ENCODE data around the gene PROK1. TPM values are rescaled to one million over a fixed set of nuclear protein-coding genes. Genes with fewer than 3 reads are reported as not detected.

PROK1 gene
- total RNA-seq, 1 donor from 2014 or later = 0.69 TPM

DNA sequence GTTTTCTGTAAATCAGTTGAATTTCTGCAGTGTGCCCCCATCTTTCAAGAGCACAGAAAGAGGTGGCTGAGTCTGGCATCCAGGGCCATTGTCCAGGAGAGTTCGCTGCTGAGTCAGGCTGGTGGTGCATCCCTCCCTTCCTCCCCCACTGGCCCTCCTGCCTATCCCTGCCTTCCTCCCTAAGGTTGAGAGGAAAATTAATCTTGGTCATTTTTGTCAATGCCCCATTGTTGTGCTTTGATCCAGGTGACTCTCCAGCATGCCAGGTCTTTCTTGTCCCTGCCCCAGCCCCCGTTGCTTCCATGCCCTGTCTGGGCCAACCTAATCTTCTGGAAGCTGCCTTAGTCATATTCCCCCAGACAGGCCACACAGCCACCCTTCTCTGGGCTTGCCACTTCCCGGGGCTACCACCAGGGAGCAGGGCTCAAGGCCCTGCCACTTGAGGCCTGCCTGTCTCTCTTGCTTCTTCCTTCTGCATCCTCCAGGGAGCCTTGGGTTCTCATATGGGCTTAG lies 26.6 kb downstream of the PROK1 start:
- H3K27me3 Mint-ChIP-seq (ENCODE audit: low read depth) = peaks cover 4% of the 10 kb centered on the region
- H3K4me1 Mint-ChIP-seq = peaks cover 9% of the 10 kb centered on the region
- H3K9me3 Mint-ChIP-seq = no peaks in the 10 kb centered on the region
- no peak for DNase-seq (ENCODE audit: low spot score in 2 of 2, unreplicated experiment in 2 of 2)
- TF ChIP-seq, protein P1, sequence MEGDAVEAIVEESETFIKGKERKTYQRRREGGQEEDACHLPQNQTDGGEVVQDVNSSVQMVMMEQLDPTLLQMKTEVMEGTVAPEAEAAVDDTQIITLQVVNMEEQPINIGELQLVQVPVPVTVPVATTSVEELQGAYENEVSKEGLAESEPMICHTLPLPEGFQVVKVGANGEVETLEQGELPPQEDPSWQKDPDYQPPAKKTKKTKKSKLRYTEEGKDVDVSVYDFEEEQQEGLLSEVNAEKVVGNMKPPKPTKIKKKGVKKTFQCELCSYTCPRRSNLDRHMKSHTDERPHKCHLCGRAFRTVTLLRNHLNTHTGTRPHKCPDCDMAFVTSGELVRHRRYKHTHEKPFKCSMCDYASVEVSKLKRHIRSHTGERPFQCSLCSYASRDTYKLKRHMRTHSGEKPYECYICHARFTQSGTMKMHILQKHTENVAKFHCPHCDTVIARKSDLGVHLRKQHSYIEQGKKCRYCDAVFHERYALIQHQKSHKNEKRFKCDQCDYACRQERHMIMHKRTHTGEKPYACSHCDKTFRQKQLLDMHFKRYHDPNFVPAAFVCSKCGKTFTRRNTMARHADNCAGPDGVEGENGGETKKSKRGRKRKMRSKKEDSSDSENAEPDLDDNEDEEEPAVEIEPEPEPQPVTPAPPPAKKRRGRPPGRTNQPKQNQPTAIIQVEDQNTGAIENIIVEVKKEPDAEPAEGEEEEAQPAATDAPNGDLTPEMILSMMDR (IDR thresholded peaks at IDR 0.05; ENCODE audit: unreplicated experiment) = no peak
- H3K4me3 Mint-ChIP-seq = no peak overlapping the region
- no peak overlapping the region for H3K27ac Mint-ChIP-seq
- H3K36me3 Mint-ChIP-seq = no peaks in the 10 kb centered on the region

DNA sequence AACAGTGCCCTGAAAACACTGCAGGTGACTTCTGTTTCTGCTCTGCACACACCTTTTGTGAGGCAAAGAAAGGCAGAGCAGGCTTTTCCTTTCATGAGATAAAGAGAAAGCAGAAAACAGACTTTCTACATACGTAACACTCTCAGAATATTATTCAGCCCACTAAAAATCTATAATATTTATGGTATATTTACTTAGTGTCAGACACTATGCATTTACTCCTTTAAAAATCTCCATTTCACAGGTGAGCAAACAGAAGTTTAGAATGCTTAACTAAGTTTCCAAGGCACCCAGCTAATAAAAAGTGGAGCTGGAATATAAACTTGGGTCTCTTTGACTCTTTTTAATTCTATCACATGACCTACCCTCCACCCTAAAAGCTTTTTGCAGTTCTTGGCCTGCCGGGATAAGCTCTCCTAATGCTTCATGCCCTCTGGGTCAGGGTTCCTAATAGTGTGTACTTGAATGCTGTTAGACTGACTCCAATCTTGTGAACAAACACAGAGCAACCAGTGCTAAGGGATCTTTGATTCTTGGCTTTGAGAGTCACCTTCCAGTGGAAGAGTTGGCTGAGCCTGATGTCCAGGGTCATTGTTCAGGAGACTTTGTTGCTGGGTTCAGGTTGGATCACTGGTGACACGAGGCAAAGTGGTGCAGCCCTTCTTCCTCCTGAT lies 27.2 kb downstream of the PROK1 start:
- Mint-ChIP-seq H3K27ac (no peak overlapping the region), H3K36me3 (no peaks in the 10 kb centered on the region), H3K4me3 (no peak overlapping the region), H3K27me3 (ENCODE audit: low read depth) (peaks cover 7% of the 10 kb centered on the region), H3K4me1 (peaks cover 9% of the 10 kb centered on the region), H3K9me3 (no peaks in the 10 kb centered on the region)
- no peak for DNase-seq (ENCODE audit: low spot score in 2 of 2, unreplicated experiment in 2 of 2)
- TF ChIP-seq, protein P1 (IDR thresholded peaks at IDR 0.05; ENCODE audit: unreplicated experiment) = no peak

DNA sequence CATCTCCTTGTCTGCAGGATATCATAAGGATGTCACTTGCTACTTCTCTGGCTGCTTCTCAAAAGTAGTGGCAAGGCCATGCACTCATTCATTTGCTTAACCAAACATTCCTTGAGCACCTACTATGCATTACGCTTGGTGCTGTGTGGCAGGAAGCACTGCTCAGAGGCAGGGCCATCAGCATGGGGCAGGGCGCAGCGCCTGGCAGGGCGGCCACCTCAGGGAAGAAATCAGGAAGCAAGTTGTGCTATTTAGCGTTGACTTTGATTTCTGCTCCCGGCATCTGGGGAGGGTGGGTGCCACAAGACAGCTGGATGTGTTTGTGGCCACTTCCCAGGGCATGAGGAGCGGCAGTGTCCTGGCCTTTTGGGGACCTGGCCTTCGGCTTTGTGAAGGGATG lies 27.9 kb downstream of the PROK1 start:
- Mint-ChIP-seq H3K36me3 (no peaks in the 10 kb centered on the region), H3K9me3 (no peaks in the 10 kb centered on the region), H3K27me3 (ENCODE audit: low read depth) (peaks cover 14% of the 10 kb centered on the region), H3K4me1 (peaks cover 9% of the 10 kb centered on the region), H3K4me3 (no peak overlapping the region), H3K27ac (no peak overlapping the region)
- TF ChIP-seq, protein P1 (IDR thresholded peaks at IDR 0.05; ENCODE audit: unreplicated experiment) = no peak
- no peak for DNase-seq (ENCODE audit: low spot score in 2 of 2, unreplicated experiment in 2 of 2)

DNA sequence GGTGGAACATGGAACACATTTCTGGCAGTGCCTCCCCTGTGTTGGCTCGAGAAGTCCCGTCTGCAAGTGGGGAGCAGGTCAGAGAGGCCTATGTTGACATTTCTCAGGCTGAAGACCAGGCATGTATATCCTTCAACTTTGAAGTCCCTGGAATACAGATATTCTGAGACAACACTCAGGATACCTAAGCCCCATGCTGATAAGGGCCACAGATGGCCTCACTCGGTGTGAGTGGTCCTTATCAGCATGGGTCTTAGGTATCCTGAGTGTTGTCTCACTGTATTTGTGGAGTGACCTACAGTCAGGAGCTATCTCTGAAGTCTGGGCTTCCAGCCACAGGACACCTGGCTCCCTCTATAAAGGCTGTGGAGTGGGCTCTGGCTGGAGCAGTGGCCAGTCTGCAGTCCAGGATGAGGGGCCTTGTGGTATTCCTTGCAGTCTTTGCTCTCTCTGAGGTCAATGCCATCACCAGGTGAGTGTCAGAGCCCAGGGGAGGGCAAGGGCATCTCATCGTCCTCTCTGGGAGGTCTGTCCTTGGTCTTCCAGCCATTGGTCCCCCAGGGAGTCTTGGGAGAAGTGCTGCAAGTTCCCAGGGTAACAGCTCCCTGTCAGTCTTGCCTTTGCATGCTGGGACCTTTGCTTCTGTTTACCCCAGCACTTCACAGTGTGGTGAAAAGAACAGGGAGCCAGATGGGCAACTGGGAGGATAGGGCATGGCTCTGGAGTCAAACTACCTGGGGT lies 29.6 kb downstream of the PROK1 start:
- no peak overlapping the region for H3K27ac Mint-ChIP-seq
- peaks cover 9% of the 10 kb centered on the region for H3K4me1 Mint-ChIP-seq
- TF ChIP-seq, protein P1 (IDR thresholded peaks at IDR 0.05; ENCODE audit: unreplicated experiment) = no peak
- DNase-seq (ENCODE audit: low spot score in 2 of 2, unreplicated experiment in 2 of 2) = no peak
- no peaks in the 10 kb centered on the region for H3K9me3 Mint-ChIP-seq
- no peak overlapping the region for H3K4me3 Mint-ChIP-seq
- H3K27me3 Mint-ChIP-seq (ENCODE audit: low read depth) = peaks cover 23% of the 10 kb centered on the region
- no peaks in the 10 kb centered on the region for H3K36me3 Mint-ChIP-seq

DNA sequence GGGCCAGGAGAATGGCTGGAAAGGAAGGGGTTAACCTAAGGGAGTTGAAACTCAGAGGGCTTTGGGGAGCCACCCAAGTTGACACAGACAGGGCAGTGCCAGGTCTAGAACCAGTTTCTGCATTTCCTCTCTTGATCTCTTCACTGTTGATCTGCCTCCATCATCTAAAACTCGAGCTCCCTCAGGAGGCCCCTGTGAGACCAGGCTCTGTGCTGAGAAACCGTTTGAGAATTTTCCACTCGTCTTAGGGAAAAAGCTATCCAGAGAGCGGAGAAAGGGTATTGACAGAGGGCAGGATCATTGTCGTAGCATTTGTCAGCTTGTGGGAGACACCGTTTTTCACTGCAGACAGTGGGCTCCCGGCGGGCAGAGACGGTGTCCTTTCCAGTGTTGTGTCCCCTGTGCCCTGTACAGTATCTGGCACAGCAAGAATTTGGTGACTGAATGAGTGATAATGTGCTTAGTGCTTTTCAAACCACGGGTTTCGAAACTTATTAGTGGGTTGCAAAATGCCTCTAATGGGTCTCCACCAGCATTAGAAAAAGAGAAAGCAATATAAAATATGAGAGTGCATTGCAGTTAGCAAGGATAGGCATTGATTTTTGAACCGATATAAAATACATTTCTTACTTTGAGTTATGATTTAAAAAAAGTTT lies 31.1 kb downstream of the PROK1 start:
- Mint-ChIP-seq H3K36me3 (no peaks in the 10 kb centered on the region), H3K27me3 (ENCODE audit: low read depth) (peaks cover 25% of the 10 kb centered on the region), H3K4me3 (no peak overlapping the region), H3K9me3 (no peaks in the 10 kb centered on the region), H3K4me1 (no peaks in the 10 kb centered on the region), H3K27ac (no peak overlapping the region)
- TF ChIP-seq, protein P1 (IDR thresholded peaks at IDR 0.05; ENCODE audit: unreplicated experiment) = no peak
- DNase-seq (ENCODE audit: low spot score in 2 of 2, unreplicated experiment in 2 of 2) = no peak

Data from mesothelial cell of epicardium (in vitro differentiated cells).